ENCODE results near the gene ZBTB25. TPM values are rescaled to one million over a fixed set of nuclear protein-coding genes. Genes with fewer than 3 reads are reported as not detected.

ZBTB25 gene
- total RNA-seq, 1 donor from 2014 or later: 21.4 TPM

DNA sequence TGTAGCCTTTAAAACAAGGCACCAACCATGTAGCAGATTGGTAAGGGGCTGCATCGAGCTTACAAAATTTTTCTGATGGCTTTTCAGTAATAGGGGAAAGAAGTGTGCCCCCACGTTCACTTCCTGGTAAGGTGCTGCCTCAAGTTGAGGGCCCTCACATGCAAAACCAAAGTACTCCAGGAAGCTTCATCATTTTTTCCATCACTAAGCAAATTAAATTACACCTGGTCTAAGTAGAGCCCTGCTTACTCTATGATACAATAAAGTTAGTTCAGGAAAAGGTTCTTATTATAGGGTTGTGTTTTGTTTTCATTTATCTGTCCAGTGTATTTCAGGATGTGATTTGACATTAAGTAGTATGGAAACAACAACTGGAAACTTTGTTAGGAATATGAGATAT lies 53.4 kb downstream of the ZBTB25 start:
- intact Hi-C loops (cut with DNase I): no loop called here
- no peak for DNase-seq (ENCODE audit: low spot score)

DNA sequence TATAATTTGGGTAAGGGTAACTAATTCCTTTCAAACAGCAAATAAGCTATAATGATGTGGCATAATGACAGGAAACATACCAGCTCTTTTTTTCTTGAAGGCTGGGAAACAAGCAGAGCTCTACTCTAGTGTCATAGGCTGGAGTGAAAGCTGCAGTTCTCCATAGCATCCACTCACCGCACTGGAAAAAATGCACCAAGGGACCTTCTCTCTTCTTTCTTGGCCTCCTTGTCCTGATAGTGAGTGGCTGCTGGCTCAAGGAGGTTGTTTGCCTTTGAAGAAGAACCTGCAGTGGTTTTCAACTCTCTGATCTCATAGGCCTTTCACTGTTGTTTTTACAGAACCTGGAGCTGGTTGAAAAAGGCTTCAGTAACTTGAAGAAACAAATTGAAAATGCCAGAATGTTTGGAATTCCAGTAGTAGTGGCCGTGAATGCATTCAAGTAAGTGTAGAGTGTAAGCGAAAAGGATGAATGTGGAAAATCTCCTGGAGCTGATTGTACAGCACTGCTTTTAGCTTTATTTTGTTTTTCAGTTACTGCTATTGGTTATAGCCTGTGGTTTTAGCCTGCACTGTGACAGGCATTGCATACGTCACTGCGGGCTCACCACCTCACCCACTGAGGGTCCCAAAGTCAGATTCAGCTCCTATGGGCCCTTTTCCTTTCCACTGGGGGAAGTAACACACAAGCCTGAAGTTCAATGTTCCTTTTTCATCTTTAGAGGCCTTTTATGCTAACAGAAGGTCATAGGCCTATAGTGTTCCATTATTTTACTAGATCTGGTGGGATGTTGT lies 55.6 kb downstream of the ZBTB25 start:
- DNase-seq (ENCODE audit: low spot score): no peak
- intact Hi-C loops (cut with DNase I): no loop called here

DNA sequence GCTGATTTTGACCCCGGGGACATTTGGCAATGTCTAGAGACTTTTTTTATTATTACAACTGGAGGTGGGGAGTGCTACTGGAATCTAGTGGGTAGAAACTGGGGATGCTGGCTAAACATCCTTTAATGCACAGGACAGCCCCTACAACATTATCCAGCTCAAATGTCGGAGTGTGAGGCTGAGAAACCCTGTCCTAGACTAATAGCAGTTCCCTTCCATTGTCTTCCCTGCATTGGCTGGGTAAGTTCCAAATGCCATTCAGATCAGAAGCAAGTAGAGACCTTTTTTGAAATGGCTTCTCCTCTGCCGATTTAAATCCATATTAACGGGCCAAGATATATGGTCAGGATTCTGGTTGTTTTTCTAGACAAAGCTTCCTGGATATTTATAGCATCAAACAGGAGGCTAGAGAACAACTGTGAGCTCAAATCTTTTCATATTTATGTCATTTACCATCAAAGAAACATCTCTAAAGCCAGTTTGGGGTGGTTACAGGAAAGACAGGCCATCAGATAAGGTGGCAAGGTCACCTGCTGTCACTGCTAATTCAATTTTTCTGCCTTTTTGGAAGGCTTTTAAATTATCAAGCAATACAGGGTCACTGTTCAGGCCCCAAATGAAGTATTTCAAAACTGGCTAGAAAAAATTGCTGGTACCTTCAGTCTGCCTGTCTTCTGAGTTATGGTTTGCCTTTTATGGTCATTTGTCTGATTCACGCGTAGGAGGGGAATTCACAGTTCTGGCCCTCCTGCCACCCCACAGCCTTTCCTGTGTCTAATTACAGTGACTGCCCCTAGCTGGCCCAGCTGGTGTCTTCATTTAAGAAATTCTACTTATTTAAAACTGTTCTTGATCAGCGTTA lies 58.4 kb downstream of the ZBTB25 start:
- no peak for DNase-seq (ENCODE audit: low spot score)
- intact Hi-C loops (cut with DNase I): loop anchor here (5.0 kb wide), 1 partner anchor 57 kb away; the partner anchor contains the start of genes ZBTB1 and ZBTB25

DNA sequence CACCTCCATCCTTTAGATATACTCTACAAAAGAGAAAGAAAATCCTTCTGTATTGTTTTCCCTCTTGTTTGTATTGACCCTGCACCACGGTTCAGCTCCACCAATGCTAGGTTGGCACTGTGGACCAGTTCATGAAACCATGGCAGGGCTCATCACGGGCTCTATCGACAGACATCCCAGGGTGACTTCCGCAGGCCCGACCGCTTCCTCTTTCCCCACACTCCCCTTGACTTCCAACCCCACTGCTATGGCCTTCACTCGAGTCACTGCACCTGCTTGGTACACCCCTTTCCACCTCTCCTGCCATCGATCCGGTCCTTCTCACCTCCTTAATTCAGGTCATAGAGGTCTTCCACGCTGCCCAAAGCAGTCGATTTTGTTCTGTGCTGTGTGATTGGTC lies 59.5 kb downstream of the ZBTB25 start:
- intact Hi-C loops (cut with DNase I): loop anchor here (5.0 kb wide), 1 partner anchor 58 kb away; the partner anchor contains the start of genes ZBTB1 and ZBTB25
- DNase-seq (ENCODE audit: low spot score): no peak

DNA sequence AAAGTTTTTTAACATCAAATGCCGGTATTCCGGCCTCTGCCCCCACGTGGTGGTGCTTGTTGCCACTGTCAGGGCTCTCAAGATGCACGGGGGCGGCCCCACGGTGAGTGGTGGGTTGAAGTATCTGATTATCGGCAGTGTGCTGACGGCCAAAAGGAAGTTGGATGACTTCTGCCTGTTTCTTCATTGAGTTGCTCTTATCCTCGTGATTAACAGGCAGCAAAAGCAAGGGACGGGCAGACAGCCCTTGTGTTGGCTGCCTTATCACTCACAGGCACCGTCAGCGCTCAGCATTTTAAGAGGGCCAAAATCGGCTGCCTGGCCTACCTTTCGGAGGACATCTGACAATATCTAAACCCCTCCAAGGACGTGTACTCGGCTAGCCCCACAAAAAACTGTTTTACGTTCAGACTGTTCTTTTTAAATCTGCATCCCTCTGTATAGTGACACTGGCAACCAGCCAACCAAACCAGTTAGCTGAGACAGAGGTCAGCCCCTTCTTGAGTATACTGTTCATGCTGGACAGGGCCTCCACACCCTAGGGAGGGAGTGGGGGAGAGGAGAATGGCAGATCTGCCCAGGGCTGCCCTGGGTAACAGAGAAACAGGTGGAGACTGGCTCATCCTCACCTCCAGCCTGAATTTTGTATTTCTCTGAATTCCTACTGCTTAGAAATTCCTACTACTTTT lies 61.2 kb downstream of the ZBTB25 start:
- intact Hi-C loops (cut with DNase I): loop anchor here (5.0 kb wide), 1 partner anchor 60 kb away; the partner anchor contains the start of genes ZBTB1 and ZBTB25
- DNase-seq (ENCODE audit: low spot score): no peak

DNA sequence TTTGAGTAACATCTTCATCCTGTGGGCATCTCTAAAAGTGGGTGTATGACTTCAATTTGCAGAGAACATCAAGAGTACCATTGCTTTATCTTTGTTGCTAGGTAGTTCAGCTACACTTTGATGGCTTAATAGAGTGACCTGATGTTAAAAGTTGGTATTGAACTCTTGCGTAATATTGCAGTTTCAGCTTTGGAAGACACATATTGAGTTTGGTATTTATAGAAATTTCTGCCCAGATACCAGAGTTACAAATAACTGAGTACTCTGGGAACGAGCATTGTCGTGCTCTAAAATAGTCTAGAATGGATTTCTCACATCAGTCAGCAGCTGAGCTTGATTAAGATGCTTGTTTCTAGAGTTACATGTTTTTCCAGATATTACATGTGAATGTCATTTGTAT lies 63.1 kb downstream of the ZBTB25 start:
- intact Hi-C loops (cut with DNase I): loop anchor here (5.0 kb wide), 1 partner anchor 62 kb away; the partner anchor contains the start of genes ZBTB1 and ZBTB25
- DNase-seq (ENCODE audit: low spot score): no peak

DNA sequence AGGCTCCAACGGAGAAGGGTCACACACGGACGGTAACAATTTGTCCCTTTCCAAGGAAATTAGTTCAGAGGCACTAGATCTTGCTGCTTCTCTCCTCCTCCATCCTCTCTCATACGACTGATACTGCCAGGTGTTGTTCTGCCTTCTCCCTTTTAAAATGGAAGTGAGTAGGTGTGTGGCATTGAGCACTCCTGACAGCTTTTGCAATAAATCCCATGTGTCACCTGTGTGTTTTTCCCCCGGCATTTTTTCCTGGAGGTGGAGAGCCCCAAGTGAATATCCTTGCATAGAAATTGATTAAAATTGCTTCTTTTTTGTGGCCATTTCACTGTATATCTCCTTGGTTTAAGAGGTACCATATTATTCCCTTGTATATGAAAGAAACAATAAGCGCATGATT lies 64.5 kb downstream of the ZBTB25 start:
- intact Hi-C loops (cut with DNase I): loop anchor here (10.0 kb wide), 1 partner anchor 196 kb away; no protein-coding TSS in a partner anchor
- DNase-seq (ENCODE audit: low spot score): no peak

DNA sequence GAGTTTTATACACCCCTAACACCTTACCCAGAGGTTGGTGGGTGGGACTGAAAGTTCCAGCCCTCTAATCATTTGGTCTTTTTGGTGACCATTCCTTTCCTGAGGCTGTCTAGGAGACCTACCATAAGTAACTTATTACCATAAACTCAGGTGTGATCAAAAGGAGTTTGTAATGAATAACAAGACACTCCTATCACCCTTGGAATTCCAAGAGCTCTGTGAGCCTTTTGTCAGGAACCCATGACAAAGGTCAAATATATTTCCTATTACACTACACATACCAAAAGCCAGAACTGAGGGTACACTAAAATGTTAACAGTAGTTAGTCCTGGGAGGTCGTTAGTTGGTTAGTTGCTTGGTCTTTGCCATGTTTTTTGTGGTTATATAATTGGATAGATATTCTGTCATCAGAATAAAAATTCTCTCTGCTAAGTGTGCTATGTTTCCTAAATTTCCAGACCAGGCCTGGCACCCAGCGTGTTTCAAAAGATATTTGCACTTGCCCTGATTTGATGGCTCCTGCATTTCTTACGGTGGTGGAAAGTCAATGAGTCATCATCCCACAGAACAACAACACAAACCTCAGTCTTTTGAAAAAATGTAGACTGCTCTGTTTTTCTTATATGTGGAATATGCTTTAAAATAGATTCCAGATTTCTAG lies 65.3 kb downstream of the ZBTB25 start:
- intact Hi-C loops (cut with DNase I): loop anchor here (10.0 kb wide), 1 partner anchor 196 kb away; no protein-coding TSS in a partner anchor
- no peak for DNase-seq (ENCODE audit: low spot score)

DNA sequence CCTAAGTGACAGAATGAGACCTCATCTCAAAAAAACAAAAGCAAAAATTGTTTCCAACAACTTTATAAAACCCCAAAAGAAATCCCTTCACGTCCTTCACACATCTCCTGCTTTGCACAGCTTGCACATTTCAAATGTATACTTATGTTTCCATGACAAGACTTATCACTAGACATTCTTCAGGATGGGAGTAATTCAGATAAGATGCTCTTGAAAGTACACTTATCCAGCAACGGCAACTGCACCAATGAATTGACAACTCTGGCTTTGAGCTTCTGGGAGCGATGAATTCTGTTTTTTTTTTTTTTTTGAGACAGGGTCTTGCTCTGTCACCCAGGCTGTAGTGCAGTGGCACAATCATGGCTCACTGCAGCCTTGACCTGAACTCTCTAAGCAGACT lies 69.1 kb downstream of the ZBTB25 start:
- intact Hi-C loops (cut with DNase I): loop anchor here (5.0 to 10.0 kb wide), 2 partner anchors 43 to 200 kb away; no protein-coding TSS in a partner anchor
- DNase-seq (ENCODE audit: low spot score): no peak

DNA sequence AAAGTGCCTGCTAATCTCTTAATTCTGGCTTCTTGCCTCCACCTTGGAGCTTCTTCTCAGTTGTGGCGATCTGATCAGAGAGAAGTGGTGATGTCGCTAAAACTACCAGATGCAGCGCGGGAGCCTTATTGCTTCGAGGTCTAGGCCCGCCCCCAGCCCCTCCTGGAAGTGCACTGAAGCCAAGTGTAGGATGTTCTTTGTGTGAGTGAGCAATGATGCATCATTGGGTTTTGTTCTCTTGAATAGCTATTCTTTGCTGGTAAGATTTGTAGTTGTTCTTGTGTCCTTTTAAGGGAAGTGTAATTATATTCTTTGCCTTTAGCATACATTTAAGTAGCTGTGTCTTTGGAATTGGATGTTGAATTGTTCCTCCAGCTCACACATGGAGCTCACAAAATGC lies 79.7 kb downstream of the ZBTB25 start:
- no peak for DNase-seq (ENCODE audit: low spot score)
- intact Hi-C loops (cut with DNase I): no loop called here

DNA sequence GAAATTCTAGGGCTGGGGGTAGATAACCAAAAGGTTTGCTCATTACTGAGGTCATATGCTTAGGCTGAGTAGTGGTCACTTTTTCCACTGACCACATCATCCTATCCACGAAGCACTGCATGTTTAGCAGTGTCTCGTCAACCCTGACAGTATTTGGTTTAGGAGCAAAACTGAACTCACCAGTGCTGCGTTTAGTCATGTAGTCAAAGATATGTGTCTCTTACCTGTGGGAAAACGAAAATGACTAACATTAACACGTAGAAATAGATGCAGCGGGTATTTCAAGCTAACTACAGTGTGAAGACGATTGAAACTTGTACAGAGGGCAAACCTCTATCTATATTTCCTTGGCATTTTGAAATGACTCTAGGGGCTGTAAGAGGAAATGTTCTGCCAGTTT lies 80.9 kb downstream of the ZBTB25 start:
- DNase-seq (ENCODE audit: low spot score): no peak
- intact Hi-C loops (cut with DNase I): no loop called here

DNA sequence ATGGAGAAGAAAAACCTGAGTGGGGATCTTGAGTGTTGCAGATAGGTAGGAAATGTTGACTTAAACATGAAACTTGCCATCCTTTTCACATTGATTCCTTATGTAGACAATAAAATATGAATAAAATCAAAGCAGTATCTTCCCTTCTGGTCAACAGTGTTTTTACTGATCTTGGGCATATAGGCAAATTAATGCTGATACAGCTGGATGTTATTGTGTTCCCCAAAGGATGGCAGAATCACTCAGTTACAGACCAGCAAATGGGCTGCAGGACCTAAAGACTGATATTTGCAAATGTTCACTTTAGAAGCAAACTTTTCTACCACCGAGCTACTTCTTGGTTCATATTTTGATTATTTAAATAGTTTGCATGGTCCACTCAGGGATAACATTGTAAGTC lies 81.6 kb downstream of the ZBTB25 start:
- intact Hi-C loops (cut with DNase I): no loop called here
- no peak for DNase-seq (ENCODE audit: low spot score)

DNA sequence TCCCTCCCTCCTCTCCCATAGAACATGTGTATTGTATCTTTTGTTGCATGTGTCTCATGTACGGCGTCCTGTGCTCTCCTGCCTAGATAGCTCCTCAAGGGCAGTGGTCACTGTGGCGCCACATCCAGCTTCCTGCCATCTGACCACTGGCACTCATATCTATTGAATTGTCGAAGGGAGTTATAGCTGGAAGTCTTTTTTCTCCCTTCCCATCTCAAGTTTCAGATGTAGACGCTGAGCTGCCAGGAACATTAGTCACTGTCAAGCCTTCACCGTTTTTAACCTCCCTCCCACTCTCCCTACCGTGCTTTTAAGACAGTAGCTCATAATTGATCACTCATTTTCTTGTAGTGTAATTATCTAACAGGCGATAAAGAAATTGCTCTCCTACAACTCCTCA lies 82.5 kb downstream of the ZBTB25 start:
- DNase-seq (ENCODE audit: low spot score): no peak
- intact Hi-C loops (cut with DNase I): no loop called here

DNA sequence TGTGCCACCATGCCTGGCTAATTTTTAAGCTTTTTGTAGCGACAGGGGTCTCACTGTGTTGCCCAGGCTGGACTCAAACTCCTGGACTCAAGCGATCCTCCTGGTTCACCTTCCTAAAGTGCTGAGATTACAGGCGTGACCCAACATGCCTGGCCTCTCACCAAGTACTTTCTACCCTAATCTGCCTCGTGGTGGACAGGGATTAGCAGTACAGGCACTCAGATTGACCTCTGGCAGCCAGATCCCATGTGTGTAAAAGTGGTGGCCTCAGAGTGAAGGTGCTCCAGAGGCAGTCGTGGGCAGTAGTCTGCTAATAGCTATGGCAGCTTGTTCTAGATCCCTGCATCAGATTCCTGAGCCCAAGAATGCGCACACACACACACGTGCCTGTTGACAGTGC lies 84.6 kb downstream of the ZBTB25 start:
- no peak for DNase-seq (ENCODE audit: low spot score)
- intact Hi-C loops (cut with DNase I): no loop called here

DNA sequence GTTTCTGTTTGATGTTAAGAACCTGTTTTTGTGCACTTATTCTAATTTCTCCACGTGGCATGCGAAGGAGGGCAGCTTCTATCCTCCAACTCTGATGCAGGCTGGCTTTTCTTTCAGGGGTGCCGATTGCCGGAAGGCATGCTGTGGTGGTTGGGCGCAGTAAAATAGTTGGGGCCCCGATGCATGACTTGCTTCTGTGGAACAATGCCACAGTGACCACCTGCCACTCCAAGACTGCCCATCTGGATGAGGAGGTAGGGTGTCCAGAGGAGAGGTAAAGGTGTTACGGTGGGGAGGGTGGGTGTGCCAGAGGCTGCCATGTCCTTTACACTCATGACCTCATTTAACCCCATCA lies 85.9 kb downstream of the ZBTB25 start:
- intact Hi-C loops (cut with DNase I): no loop called here
- DNase-seq (ENCODE audit: low spot score): no peak

DNA sequence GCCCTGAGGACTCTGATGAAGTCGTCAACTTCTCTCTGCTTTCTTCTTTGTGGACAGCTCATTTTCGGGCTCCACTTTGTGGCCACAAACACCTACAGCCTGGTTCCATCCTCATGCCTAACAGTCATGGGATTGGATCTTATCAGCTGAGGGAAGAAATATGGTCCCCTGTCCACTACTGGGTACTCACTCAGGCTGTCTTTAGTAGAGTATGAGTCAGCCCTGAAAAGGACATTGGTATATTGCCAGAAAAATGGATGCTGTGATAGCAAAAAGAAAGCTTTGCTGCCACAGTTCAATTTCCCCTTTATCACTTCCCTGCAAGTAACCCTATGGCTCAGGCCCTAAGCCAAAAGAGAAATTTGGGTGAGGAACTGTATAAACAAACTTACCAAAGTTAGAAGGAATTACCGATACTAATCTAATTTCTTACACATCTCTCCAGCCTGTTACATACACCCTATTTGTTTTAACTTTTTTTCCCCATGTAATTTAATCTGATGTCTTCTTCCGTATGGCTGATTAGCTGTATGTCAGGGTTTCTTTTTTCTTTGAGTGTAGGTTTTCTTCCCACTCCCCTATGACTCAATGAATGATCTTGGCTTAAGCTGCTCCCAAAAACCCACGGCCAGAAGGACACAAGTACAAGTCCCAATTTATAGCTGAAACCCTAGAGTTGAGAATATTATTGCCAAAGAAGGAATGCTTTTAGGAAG lies 86.4 kb downstream of the ZBTB25 start:
- intact Hi-C loops (cut with DNase I): no loop called here
- DNase-seq (ENCODE audit: low spot score): no peak

DNA sequence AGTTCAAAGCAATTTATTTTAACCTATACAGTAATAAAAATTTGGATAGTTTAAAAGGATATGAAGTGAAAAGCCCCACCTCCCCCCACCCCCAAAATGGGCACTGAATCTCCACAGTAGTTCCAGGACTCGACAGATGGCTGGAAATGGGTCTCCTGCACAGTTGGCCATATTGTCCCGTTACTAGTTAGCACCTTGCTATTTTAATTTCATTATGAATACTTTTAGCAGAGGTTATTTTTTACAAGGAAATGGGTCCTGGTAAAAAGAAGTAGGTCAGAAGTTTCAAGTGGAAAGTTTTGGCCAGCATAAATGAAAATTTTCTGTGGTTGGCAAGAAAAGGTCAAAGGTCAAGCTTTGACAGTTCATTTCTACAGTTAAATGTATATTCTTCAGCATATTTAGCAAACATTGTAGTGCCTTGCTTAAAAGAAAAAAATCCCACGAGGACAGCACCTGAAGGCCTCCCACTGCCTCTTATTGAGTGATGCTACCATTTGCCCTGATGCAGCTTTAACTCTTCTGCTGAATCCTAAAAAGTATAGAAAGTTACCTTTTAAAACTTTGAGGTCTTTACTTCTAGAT lies 87.2 kb downstream of the ZBTB25 start:
- DNase-seq (ENCODE audit: low spot score): no peak
- intact Hi-C loops (cut with DNase I): no loop called here

DNA sequence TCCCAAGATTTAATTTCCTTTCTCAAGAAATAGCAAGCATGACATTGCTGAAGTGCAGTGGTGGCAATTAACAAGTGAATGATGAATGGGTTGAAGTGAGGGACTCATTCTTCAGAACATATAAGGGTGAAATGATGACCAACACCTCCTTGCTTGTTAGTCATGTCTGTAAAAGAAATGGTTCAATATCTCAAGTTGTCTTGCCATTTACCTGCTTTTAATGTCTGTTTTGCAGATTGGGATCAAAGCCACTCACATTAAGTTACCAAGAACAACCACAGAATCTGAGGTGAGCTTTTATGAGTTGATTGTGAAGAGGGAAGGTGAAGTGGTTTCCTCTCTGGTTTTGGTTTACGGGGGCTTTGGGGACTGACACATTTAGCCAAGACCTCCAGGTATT lies 91.4 kb downstream of the ZBTB25 start:
- intact Hi-C loops (cut with DNase I): no loop called here
- DNase-seq (ENCODE audit: low spot score): no peak
